H1 (cell line): ENCODE results near the gene MTMR4. TPM values are rescaled to one million over a fixed set of nuclear protein-coding genes. Genes with fewer than 3 reads are reported as not detected.

Source experiments
- CTCF ChIA-PET: fragments of 300-600 bp; sonication (Branson Sonifier 250); formaldehyde crosslinking; loops from one replicate; lab custom pipeline; 2021; ENCODE audit not compliant: partially characterized antibody; lab: Charles Lee
- POLR2A ChIA-PET: fragments of 300-600 bp; sonication (Branson Sonifier 250); formaldehyde crosslinking; loops from one replicate; lab custom pipeline; 2021; ENCODE audit warnings: inconsistent platforms; ENCODE audit not compliant: partially characterized antibody; lab: Charles Lee
- DNase-seq, 2 experiments: peaks; one replicate each; pipeline versions ENCODE4 v3.0.0 to v3.0.0-alpha.2; 2010 to 2022; ENCODE audit warnings: low spot score in 2 of 2, low read depth in 1 of 2, mixed read lengths in 1 of 2
- FAIRE-seq: peaks from 2 replicates; lab custom pipeline; 2011; peaks lifted over from hg19 to GRCh38; lab: Jason Lieb, UNC
- H2AFZ ChIP-seq: 2 replicates; pipeline ENCODE4 v1.8.1; 2012; ENCODE audit warnings: low read length, inconsistent platforms
- H2AK5ac ChIP-seq: 2 replicates; pipeline ENCODE4 v1.6.1; 2013; ENCODE audit warnings: low read depth, low read length
- H2BK120ac ChIP-seq: replicated peaks from 2 replicates; pipeline ENCODE3; 2013; ENCODE audit warnings: low read depth, low read length, inconsistent platforms
- H2BK12ac ChIP-seq: 2 replicates; pipeline ENCODE4 v1.6.1; 2013; ENCODE audit warnings: low read depth, low read length
- H2BK15ac ChIP-seq: 2 replicates; pipeline ENCODE4 v1.6.1; 2013; ENCODE audit warnings: low read length
- H2BK20ac ChIP-seq: 2 replicates; pipeline ENCODE4 v1.6.1; 2013; ENCODE audit warnings: low read length
- H2BK5ac ChIP-seq: 2 replicates; pipeline ENCODE4 v1.6.1; 2013; ENCODE audit warnings: low read depth, low read length
- H3K14ac ChIP-seq: 2 replicates; pipeline ENCODE4 v1.6.1; 2013; ENCODE audit warnings: inconsistent platforms; ENCODE audit not compliant: insufficient read length
- H3K18ac ChIP-seq: 2 replicates; pipeline ENCODE4 v1.6.1; 2013; ENCODE audit warnings: low read length; ENCODE audit errors: extremely low read depth
- H3K23ac ChIP-seq: 2 replicates; pipeline ENCODE4 v1.6.1; 2013; ENCODE audit warnings: inconsistent platforms; ENCODE audit not compliant: insufficient read length
- H3K23me2 ChIP-seq: 2 replicates; pipeline ENCODE4 v1.6.1; 2013; ENCODE audit warnings: low read depth, low read length
- H3K27ac ChIP-seq: 2 replicates; pipeline ENCODE4 v1.6.1; 2011; ENCODE audit warnings: low read depth, low read length, inconsistent platforms
- H3K27me3 ChIP-seq, 4 experiments: replicated peaks in 1 of 4; 1 replicate in 1 of 4; 2 replicates in 3 of 4; pipeline versions ENCODE4 v1.6.1 to v1.8.1; 2011 to 2013; ENCODE audit warnings: low read length in 3 of 4, mild to moderate bottlenecking in 3 of 4, inconsistent platforms in 2 of 4, mixed read lengths in 2 of 4, moderate library complexity in 1 of 4; ENCODE audit not compliant: control insufficient read depth in 3 of 4, insufficient read depth in 3 of 4; ENCODE audit errors: extremely low read depth in 1 of 4
- H3K36me3 ChIP-seq, 4 experiments: 2 replicates each; pipeline versions ENCODE4 v1.6.1 to v1.8.1; 2011 to 2013; ENCODE audit warnings: mild to moderate bottlenecking in 4 of 4, low read length in 3 of 4, moderate library complexity in 2 of 4, control low read depth in 1 of 4, inconsistent platforms in 1 of 4; ENCODE audit not compliant: insufficient read depth in 4 of 4, control insufficient read depth in 2 of 4
- H3K4ac ChIP-seq: replicated peaks from 2 replicates; pipeline ENCODE3; 2013; ENCODE audit warnings: low read length, low read depth, mixed read lengths, inconsistent platforms; ENCODE audit not compliant: insufficient read length
- H3K4me1 ChIP-seq, 4 experiments: replicated peaks in 1 of 4; 1 replicate in 1 of 4; 2 replicates in 3 of 4; pipeline versions ENCODE4 v1.6.1 to v1.8.1; 2011 to 2013; ENCODE audit warnings: low read length in 3 of 4, inconsistent platforms in 2 of 4, mixed read lengths in 1 of 4; ENCODE audit not compliant: insufficient read depth in 4 of 4, control insufficient read depth in 3 of 4
- H3K4me2 ChIP-seq, 2 experiments: 2 replicates each; pipeline versions ENCODE4 v1.6.1 to v1.8.1; 2011 to 2013; ENCODE audit warnings: low read depth in 2 of 2, low read length in 2 of 2, control low read depth in 1 of 2, inconsistent platforms in 1 of 2, mild to moderate bottlenecking in 1 of 2; ENCODE audit not compliant: insufficient read depth in 1 of 2
- H3K4me3 ChIP-seq, 4 experiments: fragments of 200-600, 300-600 bp in 1 of 4; sonication (generic), shearing (Covaris generic), sonication (Bioruptor Twin) in 1 of 4; 2 replicates each; pipeline versions ENCODE4 v1.5.1 to v1.8.1; 2011 to 2016; ENCODE audit warnings: low read length in 4 of 4, low read depth in 3 of 4, control low read depth in 2 of 4, inconsistent platforms in 2 of 4, mild to moderate bottlenecking in 2 of 4, mixed read lengths in 1 of 4, moderate library complexity in 1 of 4; ENCODE audit not compliant: insufficient read depth in 2 of 4; ENCODE audit errors: extremely low read depth in 1 of 4
- H3K56ac ChIP-seq: replicated peaks from 2 replicates; pipeline ENCODE3; 2013; ENCODE audit warnings: low read depth, mild to moderate bottlenecking, mixed read lengths, low read length, inconsistent platforms; ENCODE audit not compliant: insufficient read length
- H3K79me1 ChIP-seq: 2 replicates; pipeline ENCODE4 v1.6.1; 2013; ENCODE audit warnings: low read depth, low read length, control low read depth
- H3K79me2 ChIP-seq, 2 experiments: 2 replicates each; pipeline versions ENCODE4 v1.6.1 to v1.8.1; 2012 to 2013; ENCODE audit warnings: low read length in 2 of 2, mild to moderate bottlenecking in 2 of 2, inconsistent platforms in 1 of 2; ENCODE audit not compliant: insufficient read depth in 2 of 2, control insufficient read depth in 1 of 2
- H3K9ac ChIP-seq, 4 experiments: replicated peaks in 1 of 4; 1 replicate in 1 of 4; 2 replicates in 3 of 4; pipeline versions ENCODE4 v1.6.1 to v1.8.1; 2011 to 2013; ENCODE audit warnings: low read depth in 3 of 4, low read length in 3 of 4, control low read depth in 2 of 4, mild to moderate bottlenecking in 2 of 4, moderate library complexity in 2 of 4, inconsistent platforms in 1 of 4; ENCODE audit errors: extremely low read depth in 1 of 4
- H3K9me3 ChIP-seq, 2 experiments: 2 replicates each; pipeline versions ENCODE4 v1.6.1 to v1.8.1; 2012 to 2013; ENCODE audit warnings: mild to moderate bottlenecking in 2 of 2, moderate library complexity in 2 of 2, control low read depth in 1 of 2, inconsistent platforms in 1 of 2, low read depth in 1 of 2, low read length in 1 of 2, mixed read lengths in 1 of 2; ENCODE audit not compliant: insufficient read depth in 2 of 2
- H4K20me1 ChIP-seq, 2 experiments: replicated peaks in 1 of 2; 2 replicates each; pipeline versions ENCODE3 to v1.8.1; 2011 to 2013; ENCODE audit warnings: inconsistent platforms in 2 of 2, low read length in 2 of 2, mild to moderate bottlenecking in 1 of 2; ENCODE audit not compliant: insufficient read depth in 2 of 2, control insufficient read depth in 1 of 2
- H4K5ac ChIP-seq: 2 replicates; pipeline ENCODE4 v1.6.1; 2013; ENCODE audit warnings: low read length, low read depth, mixed read lengths, inconsistent platforms; ENCODE audit not compliant: insufficient read length
- H4K8ac ChIP-seq: 2 replicates; pipeline ENCODE4 v1.8.0; 2013; ENCODE audit warnings: mild to moderate bottlenecking, moderate library complexity, low read length, inconsistent platforms; ENCODE audit not compliant: insufficient read depth; ENCODE audit errors: extremely low read depth
- H4K91ac ChIP-seq: replicated peaks from 2 replicates; pipeline ENCODE3; 2013; ENCODE audit warnings: low read length, mixed read lengths, inconsistent platforms; ENCODE audit not compliant: insufficient read length
- CBX8 ChIP-seq: fragments of 300-800, 300-1000 bp; sonication (generic); IDR thresholded peaks from 2 replicates; pipeline ENCODE4 v1.7.1; 2016; ENCODE audit warnings: low read depth, low read length, borderline replicate concordance
- CHD2 ChIP-seq: IDR thresholded peaks from 2 replicates; pipeline ENCODE4 v1.6.1; 2012; ENCODE audit warnings: low read length, improper control_type of control experiment
- EP300 ChIP-seq, 2 experiments: IDR thresholded peaks; 1 replicate in 1 of 2; 2 replicates in 1 of 2; pipeline ENCODE4 v1.6.1; 2011 to 2012; ENCODE audit warnings: low read depth in 2 of 2, low read length in 2 of 2, mild to moderate bottlenecking in 2 of 2, borderline replicate concordance in 1 of 2, inconsistent platforms in 1 of 2, moderate library complexity in 1 of 2
- FOSL1 ChIP-seq: IDR thresholded peaks from 2 replicates; pipeline ENCODE4 v1.6.1; 2011; ENCODE audit warnings: mild to moderate bottlenecking, low read depth, low read length, moderate library complexity; ENCODE audit not compliant: insufficient read depth
- GABPA ChIP-seq: IDR thresholded peaks from 2 replicates; pipeline ENCODE4 v1.6.1; 2011; ENCODE audit warnings: mild to moderate bottlenecking, low read length, moderate library complexity, borderline replicate concordance; ENCODE audit not compliant: insufficient read depth
- HDAC6 ChIP-seq: IDR thresholded peaks from one replicate; pipeline ENCODE4 v1.7.1; 2012; ENCODE audit warnings: low read depth, mild to moderate bottlenecking, inconsistent platforms, low read length, moderate library complexity
- POLR2AphosphoS5 ChIP-seq: IDR thresholded peaks from 2 replicates; pipeline ENCODE4 v1.6.1; 2011; ENCODE audit warnings: low read depth, low read length
- RFX5 ChIP-seq: IDR thresholded peaks from 2 replicates; pipeline ENCODE4 v1.6.1; 2011; ENCODE audit warnings: low read depth, low read length, improper control_type of control experiment, borderline replicate concordance
- YY1 ChIP-seq: IDR thresholded peaks from 2 replicates; pipeline ENCODE4 v1.6.1; 2011; ENCODE audit warnings: low read depth, mild to moderate bottlenecking, low read length
- WGBS, 2 experiments: shearing (Covaris generic) in 1 of 2; methylation state at CpG; one replicate each; pipeline versions ENCODE4 v1.1.6 to v1.1.7; 2013 to 2015; ENCODE audit warnings: low lambda C conversion rate in 2 of 2, mixed read lengths in 2 of 2, inconsistent platforms in 1 of 2, low coverage in 1 of 2, missing lambda C conversion rate in 1 of 2; ENCODE audit not compliant: insufficient replicate concordance in 2 of 2, insufficient coverage in 1 of 2, insufficient read length in 1 of 2; ENCODE audit errors: extremely low coverage in 1 of 2, missing lambda C conversion rate in 1 of 2; 5-methylcytosine and 5-hydroxymethylcytosine counted together
- polyA plus RNA-seq, 7 experiments: library from polyadenylated mRNA; depleted of rRNA in 3 of 7; stranded (reverse) in 5 of 7; unstranded in 2 of 7; fragments of >200 nt in 5 of 7; fragments of 200-250 nt in 2 of 7; gene quantifications; 1 replicate in 5 of 7; 2 replicates in 1 of 7; 4 replicates in 1 of 7; pipeline versions ENCODE4 v1.2.1 to v1.2.3, GENCODE V29; 2011 to 2013; ENCODE audit warnings: missing spikeins in 2 of 7, mixed read lengths in 2 of 7
- total RNA-seq: library from RNA; stranded (reverse); fragmentation: NEBNext Ultra II Directional; extraction: Animal tissue kit (Norgen Biotek cat#: 25700); gene quantifications from 2 replicates; pipeline ENCODE4 v1.2.1, GENCODE V29; 2021
- TF ChIP-seq, protein P1 (sequence below): IDR thresholded peaks from 2 replicates; pipeline ENCODE4 v1.6.1; 2012; ENCODE audit warnings: inconsistent platforms
- TF ChIP-seq, protein P2 (sequence below): IDR thresholded peaks from 2 replicates; pipeline ENCODE4 v1.6.1; 2012; ENCODE audit warnings: low read length, inconsistent platforms

MTMR4 gene
- total and polyA plus RNA-seq, 2 of the 8 experiments (the other 6 are each of a cell fraction or from before 2014, with no cell fraction given), result 15.9 to 39.2 TPM

DNA sequence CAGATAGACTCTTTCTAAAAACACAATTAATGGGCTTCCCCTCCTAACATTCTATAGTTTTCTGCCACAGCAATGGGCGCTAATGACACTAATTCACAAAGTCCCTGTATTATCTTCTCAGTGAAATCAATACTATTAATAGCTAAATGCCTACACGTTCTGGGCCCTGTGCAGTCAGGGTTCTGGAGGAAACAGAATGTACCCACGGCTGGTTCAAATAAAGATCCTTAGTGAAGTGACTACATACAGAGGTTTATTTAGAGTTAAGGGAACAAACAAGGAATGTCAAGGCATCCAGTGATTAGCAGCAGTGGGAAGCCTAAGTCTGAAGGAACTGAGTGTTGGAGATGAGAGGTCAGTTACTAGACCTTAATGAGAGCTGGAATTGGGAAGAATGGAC, 43.5 kb upstream of the MTMR4 start:
- Histone ChIP-seq H2BK20ac (no peak overlapping the region), H3K56ac (no peak overlapping the region), H3K79me1 (no peaks in the 10 kb centered on the region), H3K27ac (no peak overlapping the region), H3K4ac (no peak overlapping the region), H2AFZ (no peak overlapping the region), H2AK5ac (no peak overlapping the region), H2BK5ac (no peak overlapping the region), H3K27me3 (no peaks in the 10 kb centered on the region), H2BK12ac (no peak overlapping the region), H3K4me1 (no peaks in the 10 kb centered on the region), H3K14ac (no peak overlapping the region), H3K23ac (no peak overlapping the region), H2BK15ac (no peak overlapping the region), H4K5ac (no peak overlapping the region), H3K79me2 (no peaks in the 10 kb centered on the region), H3K9me3 (no peaks in the 10 kb centered on the region), H3K23me2 (no peaks in the 10 kb centered on the region), H4K91ac (no peak overlapping the region), H3K9ac (no peak overlapping the region; a peak in 1 of 7 replicates), H4K8ac (no peak overlapping the region), H3K4me3 (no peak overlapping the region), H3K18ac (no peak overlapping the region), H3K4me2 (no peak overlapping the region), H2BK120ac (no peak overlapping the region), H4K20me1 (no peaks in the 10 kb centered on the region), H3K36me3 (no peaks in the 10 kb centered on the region)
- TF ChIP-seq POLR2AphosphoS5, result no peak
- TF ChIP-seq HDAC6, result no peak
- no peak for TF ChIP-seq GABPA
- no peak for TF ChIP-seq CHD2
- TF ChIP-seq, protein P1, sequence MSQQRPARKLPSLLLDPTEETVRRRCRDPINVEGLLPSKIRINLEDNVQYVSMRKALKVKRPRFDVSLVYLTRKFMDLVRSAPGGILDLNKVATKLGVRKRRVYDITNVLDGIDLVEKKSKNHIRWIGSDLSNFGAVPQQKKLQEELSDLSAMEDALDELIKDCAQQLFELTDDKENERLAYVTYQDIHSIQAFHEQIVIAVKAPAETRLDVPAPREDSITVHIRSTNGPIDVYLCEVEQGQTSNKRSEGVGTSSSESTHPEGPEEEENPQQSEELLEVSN, result no peak
- no peak for TF ChIP-seq CBX8
- no peak for TF ChIP-seq RFX5
- TF ChIP-seq YY1, result no peak
- TF ChIP-seq, protein P2, sequence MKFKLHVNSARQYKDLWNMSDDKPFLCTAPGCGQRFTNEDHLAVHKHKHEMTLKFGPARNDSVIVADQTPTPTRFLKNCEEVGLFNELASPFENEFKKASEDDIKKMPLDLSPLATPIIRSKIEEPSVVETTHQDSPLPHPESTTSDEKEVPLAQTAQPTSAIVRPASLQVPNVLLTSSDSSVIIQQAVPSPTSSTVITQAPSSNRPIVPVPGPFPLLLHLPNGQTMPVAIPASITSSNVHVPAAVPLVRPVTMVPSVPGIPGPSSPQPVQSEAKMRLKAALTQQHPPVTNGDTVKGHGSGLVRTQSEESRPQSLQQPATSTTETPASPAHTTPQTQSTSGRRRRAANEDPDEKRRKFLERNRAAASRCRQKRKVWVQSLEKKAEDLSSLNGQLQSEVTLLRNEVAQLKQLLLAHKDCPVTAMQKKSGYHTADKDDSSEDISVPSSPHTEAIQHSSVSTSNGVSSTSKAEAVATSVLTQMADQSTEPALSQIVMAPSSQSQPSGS, result no peak
- TF ChIP-seq FOSL1, result no peak
- TF ChIP-seq EP300 (IDR thresholded peaks at IDR 0.05; ENCODE audit: borderline replicate concordance in 1 of 2, low read depth in 2 of 2, low read length in 2 of 2), result no peak
- FAIRE-seq (no peak), DNase-seq (no peak)
- WGBS, 2 experiments, result 83% methylated on average over 3 of the region's 3 CpGs; no CpG with 5 or more reads in 1 of the 2 experiments
- ChIA-PET CTCF (interaction anchor here (1.3 to 1.9 kb wide), 2 partner anchors 16 to 20 kb away, joined by 3 to 9 read pairs; no protein-coding TSS in a partner anchor), POLR2A (no interaction called here)
